ENCODE measurements around the gene KHNYN. TPM values are rescaled to one million over a fixed set of nuclear protein-coding genes. Genes with fewer than 3 reads are reported as not detected.

Gene KHNYN
- total RNA-seq: 100 to 1,000 TPM in 1 of 4 donors, 10 to 100 TPM in 3; 56.7 to 145 (median 84.3) TPM

- TF ChIP-seq POLR2A (IDR thresholded peaks at IDR 0.05) (peak; percentile 87 to 96), CTCF (IDR thresholded peaks at IDR 0.05) (no peak), POLR2AphosphoS5 (IDR thresholded peaks at IDR 0.05) (peak; percentile 84 to 96 (median 91))
- WGBS: 31% methylated on average over 4 of the region's 57 CpGs
- peak; percentile 93 to 97 for DNase-seq (ENCODE audit: low spot score in 2 of 2)
- peaks cover 27% of the 10 kb centered on the region for H3K36me3 ChIP-seq
- no peaks in the 10 kb centered on the region for H3K27me3 ChIP-seq
- H3K27ac ChIP-seq: peak within 1 kb of the TSS; percentile 97
- peaks cover 75% of the 10 kb centered on the region for H3K4me1 ChIP-seq
- peak within 1 kb of the TSS; percentile 87 for H3K4me3 ChIP-seq
- H3K9me3 ChIP-seq: no peaks in the 10 kb centered on the region
These were observed at the start of gene KHNYN, which contains the start of gene CBLN3 for GRCh38 chr14:24429395-24430142. TSS of gene KHNYN (plus strand) at chr14:24429954. CDS start at chr14:24430731, 777 bp downstream. TSS of gene CBLN3 (minus strand) at chr14:24429668. CDS start at chr14:24429054, 614 bp downstream.

- no peak for DNase-seq (ENCODE audit: low spot score in 2 of 2)
- no peaks in the 10 kb centered on the region for H3K27me3 ChIP-seq
- WGBS: 57% methylated on average over 8 of the region's 8 CpGs
- H3K9me3 ChIP-seq: no peaks in the 10 kb centered on the region
- peak overlapping the region; percentile 24 for H3K27ac ChIP-seq
- TF ChIP-seq EP300 (IDR thresholded peaks at IDR 0.05) (no peak), POLR2A (IDR thresholded peaks at IDR 0.05) (no peak), CTCF (IDR thresholded peaks at IDR 0.05) (no peak), POLR2AphosphoS5 (IDR thresholded peaks at IDR 0.05) (no peak)
- no peaks in the 10 kb centered on the region for H3K36me3 ChIP-seq
- H3K4me3 ChIP-seq: no peak overlapping the region
- peaks cover 44% of the 10 kb centered on the region for H3K4me1 ChIP-seq
These were observed 48.2 kb upstream of the KHNYN start for GRCh38 chr14:24381363-24382063.

- DNase-seq (ENCODE audit: low spot score in 2 of 2): no peak
- Histone ChIP-seq H3K27ac (peak overlapping the region; percentile 24), H3K4me3 (no peak overlapping the region), H3K9me3 (no peaks in the 10 kb centered on the region), H3K27me3 (no peaks in the 10 kb centered on the region), H3K36me3 (no peaks in the 10 kb centered on the region), H3K4me1 (peaks cover 44% of the 10 kb centered on the region)
- TF ChIP-seq EP300 (IDR thresholded peaks at IDR 0.05) (no peak), CTCF (IDR thresholded peaks at IDR 0.05) (no peak), POLR2A (IDR thresholded peaks at IDR 0.05) (no peak), POLR2AphosphoS5 (IDR thresholded peaks at IDR 0.05) (no peak)
- 46% methylated on average over 4 of the region's 4 CpGs for WGBS
These were observed 47.7 kb upstream of the KHNYN start for GRCh38 chr14:24382064-24382371.

DNA sequence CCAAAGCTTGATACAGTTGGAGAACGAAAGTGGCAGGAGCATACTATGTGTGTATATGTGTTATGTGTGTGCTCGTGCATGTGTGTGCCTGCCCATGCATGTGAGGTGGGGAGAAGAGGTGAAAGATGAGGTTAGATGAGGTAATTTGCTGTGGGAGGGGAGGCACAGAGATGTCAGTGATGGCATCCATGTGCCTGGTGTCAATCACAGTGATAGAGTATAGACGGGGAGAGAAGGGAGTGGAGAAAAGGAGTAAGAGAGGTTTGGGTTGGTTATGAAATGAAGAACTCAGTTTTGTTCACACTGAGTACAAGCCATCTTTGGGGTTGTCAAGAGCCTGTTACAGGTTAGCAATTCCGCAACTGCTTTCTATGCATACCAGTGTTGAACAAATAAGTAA is 45.6 kb upstream of the KHNYN start:
- Histone ChIP-seq H3K4me1 (peaks cover 28% of the 10 kb centered on the region), H3K27me3 (no peaks in the 10 kb centered on the region), H3K9me3 (no peaks in the 10 kb centered on the region), H3K27ac (no peak overlapping the region), H3K36me3 (no peaks in the 10 kb centered on the region), H3K4me3 (no peak overlapping the region)
- 80% methylated on average over 4 of the region's 4 CpGs for WGBS
- no peak for TF ChIP-seq POLR2A (IDR thresholded peaks at IDR 0.05)
- TF ChIP-seq POLR2AphosphoS5 (IDR thresholded peaks at IDR 0.05): no peak
- TF ChIP-seq CTCF (IDR thresholded peaks at IDR 0.05): no peak
- no peak for TF ChIP-seq EP300 (IDR thresholded peaks at IDR 0.05)
- DNase-seq (ENCODE audit: low spot score in 2 of 2): no peak

DNA sequence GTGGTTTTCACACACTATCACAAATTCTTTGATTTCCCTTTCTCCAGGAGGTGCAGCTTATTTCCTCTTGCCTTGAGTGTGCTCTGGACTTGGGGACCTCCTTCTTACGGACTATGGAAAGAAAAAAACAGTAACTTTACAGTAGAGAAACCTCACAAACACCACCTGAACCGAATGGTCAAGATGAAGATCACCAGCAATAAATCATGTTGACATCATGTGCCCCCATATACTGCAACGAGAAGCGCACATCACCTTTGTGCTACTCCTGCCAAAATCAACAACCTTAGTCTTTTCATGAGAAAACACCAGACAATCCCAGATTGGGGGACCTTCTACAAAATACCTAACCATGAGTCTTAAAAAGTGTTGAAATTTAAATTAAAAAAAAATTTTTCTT is 44.2 kb upstream of the KHNYN start:
- no peak overlapping the region for H3K27ac ChIP-seq
- no peaks in the 10 kb centered on the region for H3K36me3 ChIP-seq
- no peaks in the 10 kb centered on the region for H3K9me3 ChIP-seq
- peaks cover 22% of the 10 kb centered on the region for H3K4me1 ChIP-seq
- H3K27me3 ChIP-seq: no peaks in the 10 kb centered on the region
- DNase-seq (ENCODE audit: low spot score in 2 of 2): no peak
- TF ChIP-seq CTCF (IDR thresholded peaks at IDR 0.05) (no peak), POLR2A (IDR thresholded peaks at IDR 0.05) (no peak), POLR2AphosphoS5 (IDR thresholded peaks at IDR 0.05) (no peak)
- H3K4me3 ChIP-seq: no peak overlapping the region
- WGBS: 85% methylated on average over 4 of the region's 4 CpGs
